Fibroblast of peridontal ligament (primary cell): ENCODE measurements around the gene EZH1.

Source experiments
- DNase-seq: peaks from one replicate; pipeline ENCODE4 v3.0.0-alpha.2; 2010; ENCODE audit errors: extremely low read depth

Gene EZH1

DNA sequence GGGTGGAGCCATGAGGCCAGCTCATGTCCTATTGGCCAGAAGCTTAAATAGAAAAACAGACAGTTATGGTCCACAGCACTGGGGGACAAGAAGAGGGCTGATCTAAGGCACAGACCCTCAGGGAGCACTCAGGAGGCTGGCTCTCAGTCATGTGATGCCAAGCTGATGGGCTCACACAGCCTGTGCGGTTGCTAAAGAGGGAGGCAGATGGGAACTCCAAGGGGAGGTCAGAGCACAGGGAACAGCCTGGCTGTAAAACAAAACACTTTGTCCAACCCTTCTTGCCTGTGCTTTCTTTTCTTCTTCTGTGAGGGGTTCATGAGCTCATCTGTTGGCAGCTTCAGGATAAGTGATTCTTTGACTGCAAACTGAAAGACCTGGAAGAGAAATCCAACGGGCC, 35.3 kb downstream of the EZH1 start:
- DNase-seq, result no peak

DNA sequence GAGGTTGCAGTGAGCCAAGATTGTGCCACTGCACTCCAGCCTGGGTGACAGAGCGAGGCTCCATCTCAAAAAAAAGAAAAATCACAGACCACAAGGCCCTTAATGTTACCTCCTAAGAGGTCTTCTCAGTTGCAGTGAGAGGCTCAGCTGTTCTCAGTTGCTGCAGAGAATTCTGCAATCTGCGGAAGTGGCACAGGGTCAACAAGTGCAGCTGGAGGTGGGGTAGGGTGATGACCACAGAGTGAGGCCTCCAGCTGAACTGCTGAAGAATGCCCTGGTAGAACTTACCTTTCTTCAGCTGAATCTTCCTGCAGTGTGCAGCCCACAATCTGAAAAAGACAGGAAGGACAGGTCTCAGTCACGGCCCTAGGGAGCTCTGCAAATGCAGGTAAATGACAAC, 36.3 kb downstream of the EZH1 start:
- no peak for DNase-seq

DNA sequence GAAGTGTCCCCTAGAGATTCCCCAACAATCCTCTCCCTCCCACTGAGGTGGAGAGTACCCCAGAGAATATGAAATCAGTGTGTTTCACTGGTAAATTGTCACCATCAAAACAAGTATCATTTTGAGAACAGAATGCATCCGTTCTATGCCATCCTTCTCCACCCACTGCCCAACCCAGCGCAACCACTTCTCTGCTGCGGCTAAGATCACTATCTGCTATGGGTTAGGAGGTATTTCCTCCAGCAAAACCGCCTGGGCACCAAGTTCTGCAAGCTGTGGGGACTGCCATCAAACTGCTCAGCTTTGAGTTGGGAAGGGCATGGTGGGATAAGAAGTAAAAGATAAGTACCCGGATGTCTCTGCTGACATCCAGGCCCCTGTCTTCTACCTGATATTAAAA, 38.1 kb downstream of the EZH1 start:
- DNase-seq, result no peak

DNA sequence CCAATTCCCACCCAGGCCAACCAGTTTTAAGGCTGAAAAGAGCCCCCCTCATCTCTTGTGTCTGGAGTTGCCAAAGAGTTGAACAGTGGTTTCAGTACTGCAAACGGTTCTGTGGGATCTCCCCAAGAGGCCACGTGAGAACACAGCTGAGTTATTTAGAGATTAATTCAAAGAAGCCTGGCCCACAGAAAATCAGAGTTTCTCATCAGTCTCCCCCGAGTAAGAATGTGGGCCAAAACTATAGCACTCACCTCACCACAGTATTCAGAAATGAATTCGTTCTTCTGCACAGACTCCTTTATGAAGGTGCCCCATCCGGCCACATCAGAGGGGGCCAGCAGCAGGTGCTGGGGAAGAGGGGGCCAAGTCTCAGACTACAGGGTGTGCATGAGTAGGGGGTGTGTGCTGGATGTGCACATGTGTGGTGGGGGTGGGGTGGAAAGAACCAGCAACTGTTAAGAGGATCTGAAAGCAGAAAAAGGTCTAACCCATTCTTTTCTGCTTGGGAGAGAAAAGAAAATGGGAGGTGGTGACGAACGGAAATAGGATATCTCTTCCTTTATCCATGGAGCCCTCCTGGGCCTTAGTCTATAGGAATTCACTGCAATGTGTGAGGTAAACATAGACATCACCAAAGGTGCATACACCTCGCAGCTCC, 39.9 kb downstream of the EZH1 start:
- DNase-seq, result no peak

DNA sequence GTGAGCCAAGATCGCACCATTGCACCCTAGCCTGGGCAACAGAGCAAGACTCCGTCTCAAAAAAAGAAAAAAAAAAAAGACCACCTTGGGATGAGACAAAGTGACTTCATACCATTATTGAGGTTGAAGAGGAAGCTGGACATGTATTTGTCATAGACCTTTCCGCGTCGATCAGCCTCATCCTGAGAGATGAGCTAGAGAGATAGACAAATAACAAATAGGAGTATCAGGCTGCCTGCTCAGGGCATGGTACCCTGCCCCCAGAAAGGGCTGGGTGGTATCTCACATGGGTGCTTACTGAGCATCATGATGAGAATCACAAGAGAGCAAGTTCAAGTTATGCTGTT, 40.4 kb downstream of the EZH1 start:
- no peak for DNase-seq

DNA sequence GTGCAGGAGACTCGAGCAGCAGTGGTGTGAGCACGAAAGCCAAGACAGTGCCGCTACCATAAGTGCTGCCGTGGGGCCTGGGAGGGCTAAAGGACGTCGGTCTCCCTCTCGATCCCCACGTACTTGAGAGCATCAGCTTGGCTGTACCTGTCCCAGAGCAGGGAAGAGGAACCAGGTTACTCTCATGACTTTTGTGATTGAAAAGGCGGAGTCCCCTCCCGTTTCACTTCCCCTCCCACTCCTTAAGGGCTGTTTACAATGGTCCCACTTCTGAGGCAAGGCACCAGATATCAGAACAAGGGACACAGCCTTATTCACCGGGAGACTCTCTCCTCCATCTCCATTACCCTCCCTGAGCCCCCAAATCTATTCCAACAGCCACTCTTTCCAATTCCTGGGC, 42.4 kb downstream of the EZH1 start:
- DNase-seq, result no peak

DNA sequence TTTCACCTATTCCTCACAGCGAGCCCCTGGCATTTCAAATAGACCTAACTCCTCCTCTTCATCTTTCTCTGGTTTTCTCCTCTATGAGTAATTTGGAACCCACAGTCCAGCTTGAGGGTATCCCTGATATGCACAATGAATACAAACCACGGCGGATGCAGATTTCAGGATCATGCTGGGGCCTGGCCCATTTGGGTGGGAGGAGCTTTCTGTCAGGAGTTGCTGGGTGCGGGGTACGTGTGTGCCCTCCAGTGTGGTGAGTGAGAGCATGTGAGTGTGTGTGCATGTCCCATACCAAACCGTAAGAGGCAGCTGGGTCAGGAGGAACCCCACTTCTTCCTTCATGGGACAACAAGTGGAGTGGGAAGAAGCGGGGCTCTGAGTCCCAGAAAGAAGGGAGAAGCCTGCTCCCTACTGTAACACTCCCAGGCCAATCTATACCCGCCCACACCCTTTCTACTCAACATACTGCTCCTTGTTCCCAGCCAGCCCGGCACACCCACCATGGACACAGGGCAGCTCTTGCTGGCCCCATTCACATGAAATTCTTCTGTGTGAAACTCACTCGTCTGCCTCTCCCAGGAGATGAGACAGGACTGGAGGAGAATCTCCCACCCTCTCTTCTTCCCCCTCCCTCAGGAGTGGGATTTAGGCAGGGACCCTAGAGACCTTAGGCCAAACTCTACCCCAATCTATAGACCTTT, 44.1 kb downstream of the EZH1 start:
- DNase-seq, result no peak

DNA sequence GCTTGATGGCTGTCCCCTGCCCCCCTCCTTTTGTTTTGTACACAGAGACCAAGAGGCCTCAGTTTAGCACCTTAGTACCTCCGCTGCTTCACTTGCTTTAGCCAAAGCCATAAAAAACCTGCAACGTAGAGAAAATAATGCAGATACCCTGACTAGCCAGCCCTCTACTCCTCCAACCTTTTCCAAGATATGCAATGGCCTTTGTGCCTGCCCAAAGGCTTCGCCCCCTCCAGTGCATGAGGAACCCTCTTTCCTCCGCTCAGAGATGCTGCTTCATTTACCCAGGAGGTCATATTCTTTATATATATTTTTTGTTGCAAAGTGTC, 45.5 kb downstream of the EZH1 start:
- DNase-seq, result no peak

DNA sequence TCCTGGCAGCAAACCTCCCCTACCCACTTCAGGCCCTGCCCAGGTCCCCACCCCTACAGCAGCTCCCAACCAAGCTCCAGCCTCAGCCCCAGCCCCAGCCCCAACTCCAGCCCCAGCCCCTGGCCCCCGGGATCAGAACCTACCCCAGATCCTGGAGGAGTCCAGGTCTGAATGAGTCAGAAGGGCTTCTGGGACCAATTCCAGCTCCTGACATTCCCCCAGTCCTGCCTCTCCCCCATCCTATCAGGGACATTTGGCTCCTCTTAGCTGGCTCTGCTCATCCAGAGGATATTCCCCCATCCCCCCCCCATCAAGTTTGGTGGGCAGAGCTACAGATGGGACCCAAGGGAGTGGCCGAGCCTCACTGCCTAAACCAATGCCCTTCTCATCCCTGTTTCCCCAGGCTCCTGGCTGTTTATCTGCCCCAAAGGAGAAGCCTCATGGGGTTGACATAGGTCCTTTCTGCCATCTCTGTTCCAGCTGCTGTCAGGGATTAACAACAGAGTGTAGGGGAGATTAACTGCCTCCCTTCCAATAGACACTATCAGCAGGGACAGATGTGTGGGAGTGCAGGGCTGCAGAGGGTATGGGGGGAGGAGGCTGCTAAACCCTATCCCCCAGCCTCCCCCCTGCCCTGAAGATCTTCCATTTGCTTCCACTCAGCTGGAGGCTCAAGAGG, 46.0 kb downstream of the EZH1 start:
- DNase-seq, result peak; percentile 85

DNA sequence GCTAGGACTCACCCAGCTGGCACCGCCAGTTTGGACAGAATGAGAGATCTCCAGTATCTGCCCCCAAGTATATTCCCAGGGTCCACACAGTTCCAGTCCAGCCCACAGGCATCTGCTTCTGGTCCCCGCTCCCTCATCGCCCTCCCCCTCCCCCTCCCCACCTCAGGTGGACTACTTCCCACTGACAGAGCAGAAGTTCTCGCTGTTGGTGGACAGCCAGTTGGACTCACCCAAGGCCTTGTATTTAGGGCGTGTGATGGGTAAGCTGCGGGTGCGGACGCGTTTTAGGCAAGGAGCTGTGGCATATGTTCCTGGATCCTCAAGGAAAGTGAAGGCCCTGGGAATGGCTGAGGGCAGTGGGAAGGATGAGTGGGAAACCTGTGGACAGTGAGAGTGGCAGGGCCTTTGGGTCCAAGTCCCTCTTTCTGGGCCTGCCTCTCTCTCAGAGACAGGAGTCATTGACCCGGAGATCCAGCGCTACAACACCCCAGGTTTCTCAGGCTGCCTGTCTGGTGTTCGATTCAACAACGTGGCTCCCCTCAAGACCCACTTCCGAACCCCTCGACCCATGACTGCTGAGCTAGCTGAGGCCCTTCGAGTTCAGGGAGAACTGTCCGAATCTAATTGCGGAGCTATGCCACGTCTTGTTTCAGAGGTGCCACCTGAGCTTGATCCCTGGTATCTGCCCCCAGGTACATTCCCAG, 47.6 kb downstream of the EZH1 start:
- no peak for DNase-seq

DNA sequence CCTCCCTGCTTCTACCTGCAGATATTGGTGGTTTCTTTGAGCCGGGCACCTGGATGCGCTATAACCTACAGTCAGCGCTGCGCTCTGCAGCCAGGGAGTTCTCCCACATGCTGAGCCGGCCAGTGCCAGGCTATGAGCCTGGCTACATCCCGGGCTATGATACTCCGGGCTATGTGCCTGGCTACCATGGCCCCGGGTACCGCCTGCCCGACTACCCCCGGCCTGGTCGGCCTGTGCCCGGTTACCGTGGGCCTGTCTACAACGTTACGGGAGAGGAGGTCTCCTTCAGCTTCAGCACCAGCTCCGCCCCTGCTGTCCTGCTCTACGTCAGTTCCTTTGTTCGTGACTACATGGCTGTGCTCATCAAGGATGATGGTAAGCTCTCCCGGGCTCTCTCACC, 49.3 kb downstream of the EZH1 start:
- DNase-seq, result no peak

DNA sequence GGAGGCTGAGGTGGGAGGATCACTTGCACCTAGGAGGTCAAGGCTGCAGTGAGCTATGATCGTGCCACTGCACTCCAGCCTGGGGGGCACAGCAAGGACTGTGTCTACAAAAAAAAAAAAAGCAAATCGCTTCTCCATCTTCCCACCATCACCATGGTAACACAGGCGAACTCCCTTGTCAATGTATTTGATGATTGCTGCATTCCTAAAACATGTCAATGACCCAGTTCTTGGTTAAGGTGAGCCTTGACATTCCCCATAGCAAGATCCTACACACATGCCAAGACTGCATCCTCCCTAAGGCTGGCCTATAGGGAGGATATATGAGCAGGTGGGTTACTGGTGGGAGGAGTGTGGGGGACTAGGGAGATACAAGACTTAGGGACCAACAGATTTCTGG, 50.3 kb downstream of the EZH1 start:
- no peak for DNase-seq

DNA sequence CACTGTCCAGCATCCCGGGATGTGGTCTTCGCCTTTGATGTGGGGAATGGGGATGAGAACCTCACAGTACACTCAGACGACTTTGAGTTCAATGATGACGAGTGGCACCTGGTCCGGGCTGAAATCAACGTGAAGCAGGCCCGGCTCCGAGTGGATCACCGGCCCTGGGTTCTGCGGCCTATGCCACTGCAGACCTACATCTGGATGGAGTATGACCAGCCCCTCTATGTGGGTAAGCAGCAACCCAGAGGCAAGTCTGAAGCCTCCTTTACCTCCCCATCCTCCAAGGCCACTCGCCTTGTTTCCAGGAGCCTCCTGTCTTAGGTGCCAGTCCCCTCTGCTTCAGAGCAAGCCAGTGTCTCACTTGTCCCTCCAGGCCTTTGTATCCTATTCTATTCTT, 52.4 kb downstream of the EZH1 start:
- no peak for DNase-seq

DNA sequence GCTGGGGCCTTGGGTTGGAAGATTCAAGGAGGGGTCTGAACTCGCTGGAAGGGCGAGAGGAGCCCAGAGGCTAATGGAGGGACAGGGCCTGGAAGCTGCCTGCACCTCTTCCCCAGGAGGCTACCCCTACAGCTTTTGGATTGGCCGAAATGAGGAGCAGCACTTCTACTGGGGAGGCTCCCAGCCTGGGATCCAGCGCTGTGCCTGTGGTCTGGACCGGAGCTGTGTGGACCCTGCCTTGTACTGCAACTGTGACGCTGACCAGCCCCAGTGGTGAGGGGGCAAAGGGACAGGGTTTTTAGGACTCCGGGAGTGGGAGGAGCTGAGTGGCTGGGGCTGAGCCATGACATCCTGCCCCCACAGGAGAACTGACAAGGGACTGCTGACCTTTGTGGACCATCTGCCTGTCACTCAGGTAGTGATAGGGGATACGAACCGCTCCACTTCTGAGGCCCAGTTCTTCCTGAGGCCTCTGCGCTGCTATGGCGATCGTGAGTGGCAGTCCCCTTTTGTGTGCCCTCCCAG, 53.8 kb downstream of the EZH1 start:
- DNase-seq, result no peak

DNA sequence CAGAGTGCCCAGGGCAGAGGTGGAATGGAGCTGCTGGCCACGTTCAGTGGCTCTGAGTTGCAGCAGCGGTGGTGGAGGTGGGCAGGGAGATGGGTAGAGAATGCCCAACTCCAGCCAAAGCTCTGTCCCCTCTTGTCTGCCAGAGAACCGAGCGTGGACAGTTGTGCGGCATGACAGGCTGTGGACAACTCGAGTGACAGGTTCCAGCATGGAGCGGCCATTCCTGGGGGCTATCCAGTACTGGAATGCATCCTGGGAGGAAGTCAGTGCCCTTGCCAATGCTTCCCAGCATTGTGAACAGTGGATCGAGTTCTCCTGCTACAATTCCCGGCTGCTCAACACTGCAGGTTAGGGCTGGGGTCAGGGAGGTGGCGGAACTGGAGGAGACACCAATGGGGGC, 54.2 kb downstream of the EZH1 start:
- DNase-seq, result no peak

DNA sequence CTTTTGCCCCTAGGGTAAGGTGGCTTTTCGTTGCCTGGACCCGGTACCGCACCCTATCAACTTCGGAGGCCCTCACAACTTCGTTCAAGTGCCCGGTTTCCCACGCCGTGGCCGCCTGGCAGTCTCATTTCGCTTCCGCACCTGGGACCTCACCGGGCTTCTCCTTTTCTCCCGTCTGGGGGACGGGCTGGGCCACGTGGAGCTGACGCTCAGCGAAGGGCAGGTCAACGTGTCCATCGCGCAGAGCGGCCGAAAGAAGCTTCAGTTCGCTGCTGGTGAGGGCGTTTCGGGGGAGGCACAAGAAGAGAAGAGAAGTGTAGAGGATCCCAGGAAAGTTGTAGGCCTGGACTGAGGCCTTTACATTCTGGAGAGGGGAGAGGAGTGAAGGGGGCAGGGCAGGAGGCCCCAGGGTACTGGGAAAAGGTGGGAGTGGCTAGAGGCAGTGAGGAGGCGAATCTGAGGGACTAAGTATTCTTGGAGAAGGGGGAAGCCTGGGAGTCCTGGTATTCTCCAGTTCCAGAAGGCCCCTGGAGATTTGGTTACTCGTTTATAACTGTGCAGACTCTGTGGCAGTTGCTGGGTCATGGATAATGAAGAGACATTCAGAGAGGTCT, 57.0 kb downstream of the EZH1 start:
- DNase-seq, result no peak

DNA sequence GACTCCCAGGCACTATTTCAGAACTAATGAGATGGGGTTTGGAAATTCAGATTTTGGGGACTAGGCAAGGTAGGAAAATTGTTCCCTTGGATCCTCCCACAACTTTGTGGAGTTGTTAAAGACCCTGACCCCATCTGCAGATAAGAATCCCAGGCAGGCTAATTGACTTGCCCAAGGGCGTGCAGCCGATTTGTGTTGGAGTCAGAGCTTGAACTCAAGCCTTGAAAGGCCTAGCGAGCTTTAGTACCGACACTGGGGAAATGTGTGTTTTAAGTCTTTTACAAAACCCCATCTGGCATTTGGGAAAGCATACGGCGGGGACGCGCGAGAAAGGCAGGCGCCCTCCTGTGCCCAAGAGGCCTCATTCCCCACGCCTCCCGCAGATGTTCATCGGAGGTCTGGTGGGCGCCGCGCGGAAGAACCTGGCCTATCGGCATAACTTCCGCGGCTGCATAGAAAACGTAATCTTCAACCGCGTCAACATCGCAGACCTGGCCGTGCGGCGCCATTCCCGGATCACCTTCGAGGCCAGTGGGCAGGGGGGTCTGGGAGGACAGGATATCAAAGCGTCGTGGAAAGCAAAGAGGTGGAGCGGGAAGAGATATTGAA, 58.2 kb downstream of the EZH1 start:
- DNase-seq, result no peak

DNA sequence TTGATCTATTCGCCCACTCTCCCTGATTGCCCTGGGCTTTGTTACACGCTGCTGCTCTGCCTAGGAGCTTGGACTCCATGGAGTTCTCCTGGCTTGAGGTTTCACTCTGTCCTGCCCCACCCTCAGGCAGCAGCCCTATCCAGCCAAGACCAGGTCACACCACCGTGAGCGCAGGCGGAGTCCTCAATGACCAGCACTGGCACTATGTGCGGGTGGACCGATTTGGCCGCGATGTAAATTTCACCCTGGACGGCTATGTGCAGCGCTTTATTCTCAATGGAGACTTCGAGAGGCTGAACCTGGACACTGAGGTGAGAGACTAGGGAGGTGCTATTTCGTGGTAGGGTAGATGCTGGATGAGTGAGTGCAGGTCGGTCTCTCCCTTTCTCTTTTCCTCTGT, 59.0 kb downstream of the EZH1 start:
- no peak for DNase-seq

DNA sequence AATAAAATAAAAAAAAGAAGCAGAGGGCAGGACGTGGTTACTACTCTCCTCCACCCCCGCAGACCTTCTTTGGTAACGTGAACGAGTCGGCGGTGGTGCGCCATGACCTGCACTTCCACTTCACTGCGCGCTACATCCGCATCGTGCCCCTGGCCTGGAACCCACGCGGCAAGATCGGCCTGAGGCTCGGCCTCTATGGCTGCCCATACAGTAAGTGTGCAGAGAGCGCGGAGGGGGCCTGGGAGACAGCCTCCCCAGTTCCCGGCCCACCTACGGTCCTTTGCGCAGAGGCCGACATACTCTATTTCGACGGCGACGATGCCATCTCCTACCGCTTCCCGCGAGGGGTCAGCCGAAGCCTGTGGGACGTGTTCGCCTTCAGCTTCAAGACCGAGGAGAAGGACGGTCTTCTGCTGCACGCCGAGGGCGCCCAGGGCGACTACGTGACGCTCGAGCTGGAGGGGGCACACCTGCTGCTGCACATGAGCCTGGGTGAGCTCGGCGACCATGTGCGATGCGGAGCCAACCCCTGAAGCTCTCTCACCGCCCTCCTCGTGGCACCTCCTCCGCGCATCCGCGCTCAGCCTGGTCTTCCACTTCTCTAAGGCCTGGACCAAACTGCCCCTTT, 59.8 kb downstream of the EZH1 start:
- no peak for DNase-seq

DNA sequence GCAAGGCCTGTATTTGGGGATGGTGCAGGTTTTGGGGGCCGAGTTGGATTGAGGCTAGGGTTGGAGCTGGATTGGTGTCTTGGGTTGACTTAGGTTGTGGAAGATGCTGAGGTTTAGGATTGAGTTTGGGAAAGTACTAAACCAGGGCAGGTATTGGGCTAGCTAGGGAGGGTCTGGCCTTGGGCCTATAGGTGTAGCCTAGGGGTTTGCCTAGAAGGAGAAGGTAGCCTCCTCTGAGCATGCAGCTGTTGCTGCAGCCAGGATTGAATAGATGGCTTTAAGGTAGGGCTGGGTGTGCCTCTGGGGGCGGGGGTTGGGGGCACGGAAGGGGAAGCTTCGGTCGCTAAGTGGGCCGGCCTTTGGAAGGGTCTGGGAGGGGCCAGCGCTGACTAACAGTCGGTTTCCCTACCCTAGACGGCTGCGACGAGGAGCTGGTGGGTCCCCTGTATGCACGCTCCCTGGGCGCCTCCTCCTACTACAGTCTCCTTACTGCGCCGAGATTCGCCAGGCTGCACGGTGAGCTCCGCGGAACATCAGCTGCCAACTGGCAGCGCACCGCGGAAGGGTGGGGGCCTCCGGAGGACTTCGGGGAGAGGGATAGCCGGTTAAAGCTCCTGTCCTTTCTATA, 61.3 kb downstream of the EZH1 start:
- no peak for DNase-seq
